ENCODE data around the gene MPC2. TPM values are rescaled to one million over a fixed set of nuclear protein-coding genes. Genes with fewer than 3 reads are reported as not detected.

The MPC2 gene
- total RNA-seq, 1 experiment from 2014 or later, result 56.2 TPM

DNA sequence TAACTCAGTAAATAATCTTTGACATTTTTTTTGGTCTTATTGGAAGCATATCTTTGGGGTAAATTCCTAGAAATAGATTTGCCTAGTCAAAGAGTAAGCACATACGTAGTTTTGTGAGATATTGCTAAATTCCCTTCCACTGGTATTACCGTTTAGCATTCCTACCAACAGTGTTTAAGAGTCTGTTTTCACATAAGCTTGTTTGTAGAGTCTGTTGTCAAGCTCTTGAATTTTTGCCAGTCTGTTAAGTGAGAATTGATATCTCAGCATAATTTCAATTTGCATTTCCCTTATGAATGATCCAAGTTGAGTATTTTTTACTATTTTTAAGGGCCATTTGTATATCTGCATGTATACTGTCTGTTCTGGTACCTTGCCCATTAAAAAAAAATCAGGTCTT is 37.0 kb upstream of the MPC2 start:
- no peak for TF ChIP-seq EZH2 (IDR thresholded peaks at IDR 0.05; ENCODE audit: borderline replicate concordance, low read depth, low read length, poor library complexity, severe bottlenecking)
- TF ChIP-seq, protein P1, sequence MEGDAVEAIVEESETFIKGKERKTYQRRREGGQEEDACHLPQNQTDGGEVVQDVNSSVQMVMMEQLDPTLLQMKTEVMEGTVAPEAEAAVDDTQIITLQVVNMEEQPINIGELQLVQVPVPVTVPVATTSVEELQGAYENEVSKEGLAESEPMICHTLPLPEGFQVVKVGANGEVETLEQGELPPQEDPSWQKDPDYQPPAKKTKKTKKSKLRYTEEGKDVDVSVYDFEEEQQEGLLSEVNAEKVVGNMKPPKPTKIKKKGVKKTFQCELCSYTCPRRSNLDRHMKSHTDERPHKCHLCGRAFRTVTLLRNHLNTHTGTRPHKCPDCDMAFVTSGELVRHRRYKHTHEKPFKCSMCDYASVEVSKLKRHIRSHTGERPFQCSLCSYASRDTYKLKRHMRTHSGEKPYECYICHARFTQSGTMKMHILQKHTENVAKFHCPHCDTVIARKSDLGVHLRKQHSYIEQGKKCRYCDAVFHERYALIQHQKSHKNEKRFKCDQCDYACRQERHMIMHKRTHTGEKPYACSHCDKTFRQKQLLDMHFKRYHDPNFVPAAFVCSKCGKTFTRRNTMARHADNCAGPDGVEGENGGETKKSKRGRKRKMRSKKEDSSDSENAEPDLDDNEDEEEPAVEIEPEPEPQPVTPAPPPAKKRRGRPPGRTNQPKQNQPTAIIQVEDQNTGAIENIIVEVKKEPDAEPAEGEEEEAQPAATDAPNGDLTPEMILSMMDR (conservative IDR thresholded peaks at IDR 0.05; ENCODE audit: low read depth, low read length), result no peak
- BruUV-seq (replicated peaks), result no TSS peak
- DNase-seq (ENCODE audit: low spot score), result no peak
- Histone ChIP-seq H3K27me3 (replicated peaks; ENCODE audit: insufficient read depth, low read depth, low read length, poor library complexity) (no peaks in the 10 kb centered on the region), H3K27ac (ENCODE audit: low read depth, low read length, poor library complexity, severe bottlenecking) (no peak overlapping the region), H3K36me3 (ENCODE audit: insufficient read depth, low read length, poor library complexity, severe bottlenecking) (peaks cover 28% of the 10 kb centered on the region), H3K4me3 (ENCODE audit: low read depth, low read length, poor library complexity, severe bottlenecking) (no peak overlapping the region), H3K9me3 (ENCODE audit: low read depth, low read length, poor library complexity, severe bottlenecking) (no peaks in the 10 kb centered on the region), H3K4me1 (ENCODE audit: insufficient read depth, low read length, poor library complexity, severe bottlenecking) (no peaks in the 10 kb centered on the region)
- intact Hi-C loops (cut with micrococcal nuclease; ENCODE audit: unreplicated experiment), result no loop called here
- ChIA-PET CTCF (no interaction called here), POLR2A (ENCODE audit: low non-redundant PET) (no interaction called here)

DNA sequence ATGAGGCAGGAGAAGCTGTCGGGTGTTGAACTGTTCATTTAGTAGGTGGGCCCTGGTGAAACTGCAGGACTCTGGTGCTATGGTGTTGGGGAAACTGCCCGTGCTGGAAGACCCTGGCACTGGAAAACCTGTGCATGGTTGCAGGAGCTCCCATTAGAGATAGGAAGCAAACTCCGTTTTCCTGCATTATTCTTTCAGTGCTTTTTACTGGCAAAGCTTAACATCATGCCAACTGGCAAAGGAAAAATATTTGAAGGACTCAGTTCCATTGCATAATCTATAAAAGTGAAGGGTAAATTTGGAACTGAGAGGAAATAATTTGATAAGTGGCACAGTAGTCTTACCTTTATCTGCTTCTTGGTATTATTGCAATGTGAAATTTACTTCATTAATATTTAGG is 31.7 kb upstream of the MPC2 start:
- H3K27ac ChIP-seq (ENCODE audit: low read depth, low read length, poor library complexity, severe bottlenecking), result no peak overlapping the region
- DNase-seq (ENCODE audit: low spot score), result no peak
- TF ChIP-seq, protein P1 (conservative IDR thresholded peaks at IDR 0.05; ENCODE audit: low read depth, low read length), result no peak
- no peak for TF ChIP-seq EZH2 (IDR thresholded peaks at IDR 0.05; ENCODE audit: borderline replicate concordance, low read depth, low read length, poor library complexity, severe bottlenecking)
- intact Hi-C loops (cut with micrococcal nuclease; ENCODE audit: unreplicated experiment), result no loop called here
- H3K4me1 ChIP-seq (ENCODE audit: insufficient read depth, low read length, poor library complexity, severe bottlenecking), result no peaks in the 10 kb centered on the region
- H3K36me3 ChIP-seq (ENCODE audit: insufficient read depth, low read length, poor library complexity, severe bottlenecking), result no peaks in the 10 kb centered on the region
- no peaks in the 10 kb centered on the region for H3K27me3 ChIP-seq (replicated peaks; ENCODE audit: insufficient read depth, low read depth, low read length, poor library complexity)
- ChIA-PET POLR2A (ENCODE audit: low non-redundant PET) (no interaction called here), CTCF (no interaction called here)
- no TSS peak for BruUV-seq (replicated peaks)
- no peak overlapping the region for H3K4me3 ChIP-seq (ENCODE audit: low read depth, low read length, poor library complexity, severe bottlenecking)
- H3K9me3 ChIP-seq (ENCODE audit: low read depth, low read length, poor library complexity, severe bottlenecking), result no peaks in the 10 kb centered on the region

DNA sequence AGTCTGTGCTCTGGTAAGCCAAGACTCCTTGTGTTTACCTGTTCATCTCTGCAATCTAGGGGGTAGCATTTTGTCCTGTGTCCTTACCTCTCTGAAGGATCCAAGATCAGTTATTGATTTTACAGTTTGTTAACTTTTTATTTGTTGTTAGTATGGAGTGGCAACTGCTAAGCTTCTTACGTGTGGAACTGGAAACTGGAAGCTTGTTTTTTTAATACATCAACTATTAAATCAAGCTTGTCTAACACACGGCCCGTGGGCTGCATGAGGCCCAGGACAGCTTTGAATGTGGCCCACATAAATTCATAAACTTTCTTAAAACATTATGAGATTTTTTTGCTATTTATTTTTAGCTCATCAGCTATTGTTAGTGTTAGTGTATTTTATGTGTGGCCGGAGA is 29.2 kb upstream of the MPC2 start:
- no peak overlapping the region for H3K27ac ChIP-seq (ENCODE audit: low read depth, low read length, poor library complexity, severe bottlenecking)
- TF ChIP-seq, protein P1 (conservative IDR thresholded peaks at IDR 0.05; ENCODE audit: low read depth, low read length), result no peak
- no peak for TF ChIP-seq EZH2 (IDR thresholded peaks at IDR 0.05; ENCODE audit: borderline replicate concordance, low read depth, low read length, poor library complexity, severe bottlenecking)
- H3K4me1 ChIP-seq (ENCODE audit: insufficient read depth, low read length, poor library complexity, severe bottlenecking), result no peaks in the 10 kb centered on the region
- no peak for DNase-seq (ENCODE audit: low spot score)
- H3K36me3 ChIP-seq (ENCODE audit: insufficient read depth, low read length, poor library complexity, severe bottlenecking), result no peaks in the 10 kb centered on the region
- CTCF ChIA-PET, result no interaction called here
- POLR2A ChIA-PET (ENCODE audit: low non-redundant PET), result no interaction called here
- no TSS peak for BruUV-seq (replicated peaks)
- no peaks in the 10 kb centered on the region for H3K27me3 ChIP-seq (replicated peaks; ENCODE audit: insufficient read depth, low read depth, low read length, poor library complexity)
- H3K9me3 ChIP-seq (ENCODE audit: low read depth, low read length, poor library complexity, severe bottlenecking), result no peaks in the 10 kb centered on the region
- intact Hi-C loops (cut with micrococcal nuclease; ENCODE audit: unreplicated experiment), result no loop called here
- H3K4me3 ChIP-seq (ENCODE audit: low read depth, low read length, poor library complexity, severe bottlenecking), result no peak overlapping the region
